Effector CD8-positive, alpha-beta T cell (primary cell): ENCODE results near the gene FBN2.
"Not testable (repeated sequence)": the region's sequence is repeated elsewhere in the genome, so short reads cannot be mapped to it uniquely, and the experiment has no call there.

Source experiments
- DNase-seq: peaks from one replicate; lab custom pipeline; 2025; lab: John Stamatoyannopoulos, UW

The FBN2 gene

GRCh38 chr5:128362370-128362769, 175.7 kb downstream of the FBN2 start:
- no peak for DNase-seq

GRCh38 chr5:128358826-128359225, 179.2 kb downstream of the FBN2 start:
- DNase-seq, result no peak

- DNase-seq, result no peak
Observed at GRCh38 chr5:128357226-128357625, 180.8 kb downstream of the FBN2 start.

- DNase-seq, result no peak
Observed at GRCh38 chr5:128355961-128356360, 182.1 kb downstream of the FBN2 start.

- no peak for DNase-seq
Observed at GRCh38 chr5:128353441-128354107, 184.5 kb downstream of the FBN2 start.

- no peak for DNase-seq
Observed at GRCh38 chr5:128350705-128351104, 187.3 kb downstream of the FBN2 start.

GRCh38 chr5:128349044-128349858, 188.8 kb downstream of the FBN2 start:
- no peak for DNase-seq

- no peak for DNase-seq
Observed at GRCh38 chr5:128346038-128346437, 192.0 kb downstream of the FBN2 start.

GRCh38 chr5:128345247-128345646, 192.8 kb downstream of the FBN2 start:
- DNase-seq, result no peak

GRCh38 chr5:128343168-128343567, 194.9 kb downstream of the FBN2 start:
- no peak for DNase-seq

- DNase-seq, result no peak
Observed at GRCh38 chr5:128341056-128341455, 197.0 kb downstream of the FBN2 start.

GRCh38 chr5:128340648-128341047, 197.4 kb downstream of the FBN2 start:
- DNase-seq, result no peak

GRCh38 chr5:128339585-128339984, 198.5 kb downstream of the FBN2 start:
- DNase-seq, result no peak

- DNase-seq, result no peak
Observed at GRCh38 chr5:128338649-128339048, 199.4 kb downstream of the FBN2 start.

- DNase-seq, result no peak
Observed at GRCh38 chr5:128335339-128335738, 202.7 kb downstream of the FBN2 start.

- no peak for DNase-seq
Observed at GRCh38 chr5:128334010-128334716, 203.9 kb downstream of the FBN2 start.

GRCh38 chr5:128331261-128331660, 206.8 kb downstream of the FBN2 start:
- DNase-seq, result no peak

GRCh38 chr5:128329386-128329939, 208.6 kb downstream of the FBN2 start:
- DNase-seq, result no peak

GRCh38 chr5:128328446-128328845, 209.6 kb downstream of the FBN2 start:
- DNase-seq, result no peak

- no peak for DNase-seq
Observed at GRCh38 chr5:128328007-128328406, 210.0 kb downstream of the FBN2 start.

- DNase-seq, result not testable (repeated sequence)
Observed at GRCh38 chr5:128321418-128321817, 216.6 kb downstream of the FBN2 start.

- no peak for DNase-seq
Observed at GRCh38 chr5:128318691-128319090, 219.4 kb downstream of the FBN2 start.
